UCSD-AML1 (cell line): ENCODE measurements around the gene CENPP.

Experiments used
- DNase-seq: peaks from one replicate; lab custom pipeline; 2025; ENCODE audit not compliant: unreplicated experiment; lab: John Stamatoyannopoulos, UW

CENPP gene

GRCh38 chr9:92503156-92503555 is 177.4 kb downstream of the CENPP start:
- DNase-seq, result no peak

DNA sequence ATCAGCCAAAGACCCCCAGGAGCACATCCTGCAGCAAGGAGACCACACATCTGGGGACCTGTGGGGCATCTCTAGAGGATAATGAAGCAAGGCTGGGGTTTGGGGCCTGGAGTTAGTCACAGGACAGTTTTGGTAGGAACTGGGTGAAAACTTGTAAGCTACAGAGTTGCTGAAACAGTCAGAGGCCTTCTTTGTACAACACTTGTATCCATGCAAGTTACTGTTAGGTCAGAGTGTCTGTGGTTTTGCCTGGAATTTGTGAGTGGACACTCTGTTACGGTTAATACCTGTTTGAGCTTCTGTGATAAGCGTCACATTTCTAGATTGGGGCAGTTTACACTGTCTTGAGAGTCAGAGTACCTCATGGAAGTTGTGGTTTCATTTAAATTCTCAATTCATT is 179.1 kb downstream of the CENPP start:
- DNase-seq, result no peak

DNA sequence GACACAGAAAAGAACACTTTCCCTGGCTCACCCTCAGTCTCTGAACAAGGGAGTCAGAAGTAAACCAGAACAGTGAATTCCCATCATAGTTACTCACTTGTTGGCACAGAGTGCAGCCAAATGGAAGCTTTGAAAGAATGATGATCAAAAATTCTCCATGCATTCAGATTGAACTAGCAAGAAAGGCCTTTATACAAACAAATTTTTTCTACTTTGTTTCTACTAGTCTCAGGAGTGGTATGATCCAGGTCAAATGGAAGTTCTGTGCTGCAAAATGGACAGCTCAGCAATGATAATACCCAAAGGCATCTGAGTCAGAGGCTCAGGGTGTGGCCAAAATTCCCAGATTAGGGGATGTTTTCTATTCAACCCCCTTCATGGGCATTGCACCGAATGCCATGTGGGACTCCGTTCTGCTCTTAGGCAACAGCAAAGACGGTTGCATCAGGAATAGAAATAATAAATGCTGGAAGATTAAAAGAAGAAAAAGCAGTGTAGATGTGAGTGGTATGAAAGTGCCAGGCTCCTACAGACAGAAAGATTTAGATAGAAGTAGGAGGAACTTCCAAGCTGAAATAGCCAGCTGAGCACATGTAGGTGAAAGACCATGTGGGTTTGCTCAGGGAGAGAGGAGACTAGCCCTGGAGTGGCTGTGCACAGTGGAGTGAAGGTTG is 180.6 kb downstream of the CENPP start:
- no peak for DNase-seq

DNA sequence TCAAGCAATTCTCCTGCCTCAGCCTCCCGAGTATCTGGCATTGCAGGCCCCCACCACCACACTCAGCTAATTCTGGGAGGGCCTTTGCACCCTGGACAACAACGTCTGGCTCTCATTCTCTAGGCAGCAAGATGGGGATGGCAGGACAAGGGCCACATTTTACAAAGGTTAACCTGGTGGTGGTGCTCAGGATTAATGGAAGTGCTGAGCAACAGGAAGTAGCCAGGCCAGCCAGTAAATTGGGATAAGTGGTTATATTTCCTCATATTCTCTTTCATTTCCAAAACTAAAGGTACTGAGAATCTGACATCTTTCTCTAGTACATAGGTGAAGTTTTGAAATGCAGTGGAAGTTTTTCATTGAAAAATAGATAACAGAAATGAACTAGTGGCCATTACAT is 181.3 kb downstream of the CENPP start:
- no peak for DNase-seq

DNA sequence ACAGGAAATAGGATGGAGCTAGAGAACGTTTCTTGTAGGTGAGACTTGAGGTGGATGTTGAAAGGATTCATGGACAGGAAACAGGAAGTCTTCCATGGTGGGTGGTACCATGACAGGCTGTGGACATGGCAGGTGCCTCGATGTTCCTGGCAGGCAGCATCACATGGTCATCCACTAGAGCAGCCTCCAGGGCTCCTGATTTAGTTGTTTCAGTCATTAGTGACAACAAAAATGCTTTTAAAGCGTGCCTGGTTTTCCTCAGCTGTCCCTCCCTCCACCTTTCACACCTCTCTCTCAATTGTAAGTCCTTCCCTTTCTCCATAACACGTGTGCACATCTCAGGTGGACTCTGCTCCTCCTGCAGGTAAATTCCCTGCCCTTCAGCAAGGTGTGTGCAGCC is 181.7 kb downstream of the CENPP start:
- DNase-seq, result no peak

DNA sequence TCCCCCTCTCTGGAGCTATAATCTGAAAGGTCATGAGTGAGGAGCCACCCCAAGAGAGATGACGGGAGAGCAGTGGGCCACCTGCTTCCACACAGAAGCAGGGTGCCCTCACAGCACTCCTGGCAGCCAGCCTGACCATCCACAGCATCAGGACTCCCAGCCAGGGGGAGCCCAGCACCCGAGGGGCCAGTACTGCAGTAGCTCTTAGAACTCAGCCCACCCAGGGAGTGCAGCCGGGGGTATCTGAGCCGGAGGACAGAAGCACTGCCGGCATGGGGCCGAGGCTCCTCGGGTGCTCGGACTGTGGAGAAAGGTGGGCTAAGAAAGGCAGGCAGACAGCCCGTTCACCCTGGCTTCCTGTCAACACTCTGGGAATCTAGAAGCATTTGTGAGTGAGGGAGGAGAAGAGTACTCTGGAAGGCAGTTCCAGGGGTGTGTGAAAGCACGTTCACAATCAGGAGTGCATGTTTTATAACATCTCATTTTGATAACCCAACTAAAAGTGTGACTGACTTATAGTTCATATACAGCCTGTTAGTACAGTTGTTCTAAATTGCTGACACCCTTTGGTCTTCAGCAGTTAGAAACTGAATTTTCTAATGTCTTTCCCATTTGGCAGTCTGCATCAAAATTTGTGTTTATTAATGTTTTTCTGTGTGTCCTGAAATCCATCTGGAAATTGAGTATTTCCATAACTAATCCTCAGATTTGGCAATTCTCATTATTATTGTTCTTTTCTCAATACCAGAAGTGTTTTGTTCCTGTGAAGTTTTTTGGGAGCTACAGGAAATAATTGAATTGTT is 182.5 kb downstream of the CENPP start:
- no peak for DNase-seq

DNA sequence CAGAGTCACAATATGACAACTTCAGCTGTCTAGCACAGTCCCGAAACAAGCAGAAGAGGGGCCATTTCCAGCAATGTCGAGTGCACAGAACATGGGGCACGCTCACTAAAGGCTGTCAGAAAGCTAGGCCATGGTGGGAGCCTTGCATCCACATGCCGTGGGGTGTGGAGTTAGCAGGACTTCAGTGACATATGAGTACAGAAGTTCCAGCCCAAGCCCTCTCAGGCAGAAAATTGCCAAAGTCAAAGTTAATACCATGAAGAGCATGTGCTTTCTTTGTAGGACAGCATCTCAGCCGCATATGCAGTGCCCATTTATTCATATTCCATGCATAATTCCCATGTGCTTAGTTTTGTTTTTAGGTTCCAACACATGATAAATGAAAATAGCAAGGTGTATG is 183.3 kb downstream of the CENPP start:
- DNase-seq, result no peak

- DNase-seq, result no peak
Observed at GRCh38 chr9:92510747-92511146, 185.0 kb downstream of the CENPP start.

GRCh38 chr9:92512622-92513021 is 186.9 kb downstream of the CENPP start:
- no peak for DNase-seq

DNA sequence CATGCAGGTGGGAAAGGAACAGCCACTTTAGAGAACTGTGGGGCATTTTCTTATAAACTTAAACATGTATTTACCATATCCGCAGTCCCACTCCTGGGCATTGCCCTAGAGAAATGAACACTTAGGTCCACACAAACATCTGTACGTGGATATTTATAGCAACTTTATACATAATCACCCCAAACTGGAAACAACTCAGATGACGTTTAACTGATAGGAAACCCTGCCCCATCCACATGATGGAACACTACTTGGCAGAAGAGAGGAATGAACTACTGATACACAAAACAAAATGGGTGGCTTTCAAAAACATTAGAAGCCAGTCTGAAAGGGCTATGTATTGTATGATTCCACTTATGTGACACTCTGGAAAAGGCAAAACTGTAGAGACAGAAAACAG is 187.6 kb downstream of the CENPP start:
- DNase-seq, result no peak

DNA sequence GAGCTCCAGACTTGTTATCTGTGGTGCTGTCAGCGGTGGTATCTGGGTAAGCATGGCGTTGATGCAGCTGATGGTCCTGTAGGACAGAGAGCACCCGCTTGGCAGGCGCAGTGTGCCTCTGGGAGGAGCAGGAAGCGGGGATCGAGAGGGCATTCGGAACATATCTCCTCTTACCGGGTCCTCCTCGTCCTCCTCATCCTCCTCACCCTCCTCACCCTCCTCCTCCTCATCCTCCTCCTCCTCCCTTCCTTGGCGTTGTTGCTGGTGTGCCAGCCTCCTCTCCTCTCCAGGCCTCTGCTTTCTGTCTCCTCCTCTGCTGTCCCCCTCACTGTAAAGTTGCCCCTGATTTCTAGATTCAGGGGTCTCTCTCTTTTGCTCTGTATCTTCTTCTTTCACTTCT is 188.9 kb downstream of the CENPP start:
- DNase-seq, result no peak

DNA sequence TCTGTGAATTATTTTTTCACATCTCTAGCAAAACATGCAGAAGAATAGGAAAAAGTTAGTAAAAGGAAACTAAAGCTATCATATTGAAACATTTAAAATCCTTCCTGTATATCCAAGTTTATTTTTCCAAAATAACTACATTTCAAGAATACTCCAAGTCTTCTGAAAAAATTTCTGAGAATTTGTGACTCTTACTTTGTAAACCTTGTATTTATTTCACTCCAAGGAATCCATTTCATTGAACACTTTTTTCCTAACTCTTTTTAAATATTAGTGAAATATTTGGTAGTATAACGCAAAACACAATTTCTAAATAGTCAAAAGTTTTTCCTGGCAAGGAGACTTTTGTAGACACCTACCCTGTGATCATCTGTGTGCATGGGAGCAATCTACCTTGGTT is 190.8 kb downstream of the CENPP start:
- DNase-seq, result no peak

- DNase-seq, result no peak
Observed at GRCh38 chr9:92517046-92517445, 191.3 kb downstream of the CENPP start.

- no peak for DNase-seq
Observed at GRCh38 chr9:92518199-92518598, 192.4 kb downstream of the CENPP start.

DNA sequence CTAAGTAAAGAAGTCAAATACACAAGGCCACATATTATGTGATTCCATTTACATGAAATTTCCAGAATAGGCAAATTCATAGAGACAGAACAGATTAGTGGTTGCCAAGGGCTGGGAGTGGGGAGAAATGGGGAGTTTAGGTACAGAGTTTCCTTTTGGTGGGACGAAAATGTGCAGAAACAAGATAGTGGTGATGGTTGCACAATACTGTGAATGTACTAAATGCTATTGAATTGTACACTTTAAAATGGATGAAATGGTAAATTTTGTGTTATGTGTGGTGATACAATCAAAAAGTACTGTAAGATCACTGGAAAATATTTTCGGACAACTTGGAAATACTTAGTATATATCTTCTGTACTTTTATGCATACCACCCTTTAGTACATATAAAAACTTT is 195.1 kb downstream of the CENPP start:
- DNase-seq, result no peak

- DNase-seq, result no peak
Observed at GRCh38 chr9:92522983-92523970, 197.5 kb downstream of the CENPP start.

DNA sequence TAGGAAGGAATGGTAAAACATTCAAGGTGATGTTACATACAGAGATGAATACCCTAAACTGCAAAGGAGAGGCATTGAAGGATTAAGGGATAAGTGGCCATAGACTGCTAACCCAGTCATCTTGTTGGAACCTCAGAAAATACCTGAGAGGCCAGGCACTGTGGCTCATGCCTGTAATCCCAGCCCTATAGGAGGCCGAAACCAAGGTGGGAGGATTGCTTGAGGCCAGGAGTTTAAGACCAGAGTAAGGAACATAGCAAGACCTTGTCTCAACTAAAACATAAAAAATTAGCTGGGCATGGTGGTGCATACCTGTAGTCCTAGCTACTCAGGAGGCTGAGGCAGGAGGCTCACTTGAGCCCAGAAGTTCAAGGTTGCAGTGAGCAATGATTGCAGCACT is 199.1 kb downstream of the CENPP start:
- no peak for DNase-seq

GRCh38 chr9:92525306-92525705 is 199.6 kb downstream of the CENPP start:
- DNase-seq, result no peak

- no peak for DNase-seq
Observed at GRCh38 chr9:92527291-92527828, 201.6 kb downstream of the CENPP start.

GRCh38 chr9:92527832-92528521 is 202.2 kb downstream of the CENPP start:
- DNase-seq, result no peak

DNA sequence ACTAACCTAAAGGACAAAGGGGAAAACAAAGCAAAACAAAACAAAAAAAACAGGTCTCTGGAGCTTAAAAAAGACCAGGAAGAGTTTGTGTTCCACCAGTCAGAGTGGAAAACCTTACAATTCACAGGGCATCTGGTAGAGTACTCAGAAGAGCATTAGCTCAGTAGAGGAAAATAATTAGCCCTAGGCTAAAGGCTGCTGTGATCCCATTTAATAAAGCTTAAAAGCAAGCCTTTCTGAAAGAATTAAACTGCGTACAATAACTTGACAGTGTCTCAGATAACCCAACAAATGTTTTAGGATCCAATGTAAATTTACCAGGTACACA is 202.7 kb downstream of the CENPP start:
- no peak for DNase-seq
